SIG-M5 treated with dmso at 0.1 percent for 504 hours (cell line): ENCODE measurements around the gene WNT10A.
"Not testable (repeated sequence)": the region's sequence is repeated elsewhere in the genome, so short reads cannot be mapped to it uniquely, and the experiment has no call there.

ENCODE experiments used
- DNase-seq: peaks from one replicate; lab custom pipeline; 2025; ENCODE audit not compliant: unreplicated experiment; lab: John Stamatoyannopoulos, UW

The WNT10A gene

DNA sequence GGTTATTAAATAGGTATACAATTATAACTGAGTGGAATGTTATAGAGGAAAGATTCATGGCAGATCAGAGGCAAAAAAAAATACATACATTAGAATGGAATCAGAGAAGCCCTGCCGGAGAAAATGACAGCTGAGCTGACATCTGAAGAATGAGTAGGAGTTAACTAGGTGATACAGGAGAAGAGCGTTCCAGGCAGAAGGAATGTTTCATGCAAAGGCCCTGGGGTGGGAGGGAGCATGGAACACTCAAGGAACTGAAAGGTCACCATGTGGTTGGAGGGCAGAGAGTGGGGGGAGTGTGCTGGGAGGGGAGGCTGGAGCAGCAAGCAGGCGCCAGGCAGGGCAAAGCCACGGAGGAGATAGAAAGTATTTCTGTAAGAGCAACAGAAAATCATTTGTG lies 47.2 kb downstream of the WNT10A start:
- no peak for DNase-seq

DNA sequence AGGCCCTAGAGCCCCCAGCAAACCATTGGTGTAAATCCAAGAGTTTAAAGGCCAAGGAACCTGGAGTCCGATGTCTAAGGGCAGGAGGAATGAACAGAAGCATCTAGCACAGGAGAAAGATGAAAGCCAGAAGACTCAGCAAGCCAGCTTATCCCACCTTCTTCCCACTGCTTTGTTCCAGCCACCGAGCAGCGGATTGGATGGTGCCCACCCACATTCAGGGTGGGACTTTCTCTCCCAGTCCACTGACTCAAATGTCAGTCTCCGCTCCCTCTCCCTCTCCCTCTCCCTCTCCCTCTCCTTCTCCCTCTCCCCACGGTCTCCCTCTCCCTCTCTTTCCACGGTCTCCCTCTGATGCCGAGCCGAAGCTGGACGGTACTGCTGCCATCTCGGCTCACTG lies 49.8 kb downstream of the WNT10A start:
- DNase-seq, result not testable (repeated sequence)

DNA sequence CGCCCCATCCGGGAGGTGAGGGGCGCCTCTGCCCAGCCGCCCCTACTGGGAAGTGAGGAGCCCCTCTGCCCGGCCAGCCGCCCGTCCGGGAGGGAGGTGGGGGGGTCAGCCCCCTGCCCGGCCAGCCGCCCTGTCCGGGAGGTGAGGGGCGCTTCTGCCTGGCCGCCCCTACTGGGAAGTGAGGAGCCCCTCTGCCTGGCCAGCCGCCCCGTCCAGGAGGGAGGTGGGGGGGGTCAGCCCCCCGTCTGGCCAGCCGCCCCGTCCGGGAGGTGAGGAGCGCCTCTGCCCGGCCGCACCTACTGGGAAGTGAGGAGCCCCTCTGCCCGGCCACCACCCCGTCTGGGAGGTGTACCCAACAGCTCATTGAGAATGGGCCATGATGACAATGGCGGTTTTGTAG lies 51.1 kb downstream of the WNT10A start:
- not testable (repeated sequence) for DNase-seq
